CD4-positive, alpha-beta T cell treated with Interleukin-4 for 4 hours (primary cell): Measurements from ENCODE around the gene EIF1B.

ENCODE experiments used
- DNase-seq: peaks from one replicate; pipeline ENCODE4 v3.0.0-alpha.2; 2020

Gene EIF1B

DNA sequence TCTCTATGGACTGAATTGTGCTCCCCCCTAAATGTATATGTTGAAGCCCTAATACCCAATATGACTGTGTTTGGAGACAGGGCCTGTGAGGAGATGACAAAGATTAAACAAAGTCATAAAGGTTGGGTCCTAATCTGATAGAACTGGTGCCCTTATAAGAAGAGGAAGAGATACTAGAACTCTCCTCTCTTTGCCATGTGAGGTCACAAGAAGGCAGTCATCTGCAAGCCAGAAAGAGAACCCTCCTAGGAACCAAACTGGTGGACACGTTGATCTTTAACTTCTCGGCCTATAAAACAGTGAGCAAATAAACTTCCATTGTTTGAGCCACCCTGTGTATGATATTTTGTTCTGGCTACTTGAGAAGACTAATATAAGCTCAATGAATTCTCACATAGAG, 45.9 kb downstream of the EIF1B start:
- DNase-seq = no peak

DNA sequence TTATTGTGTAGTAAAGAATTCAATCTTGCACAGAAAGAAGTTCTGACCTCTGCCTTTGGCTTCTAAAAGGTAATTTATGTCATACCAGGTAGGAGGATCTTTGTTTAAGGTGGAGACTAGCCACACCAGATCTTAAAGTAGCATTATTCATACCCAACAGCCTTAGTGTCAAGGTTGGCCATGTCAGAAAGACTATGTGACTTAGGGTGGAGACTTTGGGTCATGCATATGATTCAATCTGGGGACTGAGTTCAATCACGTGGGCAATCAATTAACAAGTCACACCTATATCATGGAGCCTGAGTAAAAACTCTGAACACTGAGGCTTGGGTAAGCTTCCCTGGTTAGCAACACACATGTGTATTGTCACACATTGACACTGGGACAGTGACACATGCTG, 48.9 kb downstream of the EIF1B start:
- no peak for DNase-seq
